ENCODE measurements around the gene ADCY10.

DNA sequence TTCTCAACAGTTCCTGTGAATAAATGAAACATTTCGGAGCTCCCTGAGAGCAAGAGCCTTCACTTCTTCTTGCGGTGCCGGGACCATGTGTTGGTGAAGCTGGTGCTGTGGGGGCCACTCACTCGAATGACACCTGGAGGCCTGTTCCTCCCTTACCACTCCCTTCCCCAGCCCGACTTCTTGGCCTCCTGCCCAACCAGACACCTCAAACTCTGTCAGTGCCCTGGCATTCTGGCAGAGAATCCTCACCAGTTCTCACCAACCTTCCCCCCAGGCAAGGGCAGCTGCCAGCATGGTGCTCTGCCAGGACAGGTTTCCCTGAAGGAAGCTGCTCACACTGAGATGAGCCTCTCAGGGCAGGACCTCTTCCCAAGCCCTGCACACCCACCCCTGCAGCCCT, 123.8 kb downstream of the ADCY10 start:
- TF ChIP-seq, protein P1, sequence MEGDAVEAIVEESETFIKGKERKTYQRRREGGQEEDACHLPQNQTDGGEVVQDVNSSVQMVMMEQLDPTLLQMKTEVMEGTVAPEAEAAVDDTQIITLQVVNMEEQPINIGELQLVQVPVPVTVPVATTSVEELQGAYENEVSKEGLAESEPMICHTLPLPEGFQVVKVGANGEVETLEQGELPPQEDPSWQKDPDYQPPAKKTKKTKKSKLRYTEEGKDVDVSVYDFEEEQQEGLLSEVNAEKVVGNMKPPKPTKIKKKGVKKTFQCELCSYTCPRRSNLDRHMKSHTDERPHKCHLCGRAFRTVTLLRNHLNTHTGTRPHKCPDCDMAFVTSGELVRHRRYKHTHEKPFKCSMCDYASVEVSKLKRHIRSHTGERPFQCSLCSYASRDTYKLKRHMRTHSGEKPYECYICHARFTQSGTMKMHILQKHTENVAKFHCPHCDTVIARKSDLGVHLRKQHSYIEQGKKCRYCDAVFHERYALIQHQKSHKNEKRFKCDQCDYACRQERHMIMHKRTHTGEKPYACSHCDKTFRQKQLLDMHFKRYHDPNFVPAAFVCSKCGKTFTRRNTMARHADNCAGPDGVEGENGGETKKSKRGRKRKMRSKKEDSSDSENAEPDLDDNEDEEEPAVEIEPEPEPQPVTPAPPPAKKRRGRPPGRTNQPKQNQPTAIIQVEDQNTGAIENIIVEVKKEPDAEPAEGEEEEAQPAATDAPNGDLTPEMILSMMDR (IDR thresholded peaks at IDR 0.05), result no peak
- TF ChIP-seq POLR2A (IDR thresholded peaks at IDR 0.05), result no peak
